Breast epithelium (tissue), 4 donors: ENCODE measurements around the gene PPARA. TPM values are rescaled to one million over a fixed set of nuclear protein-coding genes. Genes with fewer than 3 reads are reported as not detected.
A peak's percentile ranks its signal among the peaks of the same experiment; 100 is the strongest.

Experiments
- DNase-seq, 2 donors: peaks; one replicate each; pipeline ENCODE4 v3.0.0-alpha.2; 2019; ENCODE audit warnings: low spot score in 2 of 2
- H3K27ac ChIP-seq, 2 donors: fragments of 200-600 bp; sonication (generic) in 1 of 2; one replicate each; pipeline ENCODE4 v1.5.1; 2016 to 2019; ENCODE audit warnings: mild to moderate bottlenecking in 1 of 2
- H3K27me3 ChIP-seq, 2 donors: fragments of 200-600 bp; sonication (generic) in 1 of 2; one replicate each; pipeline versions ENCODE4 v1.5.1 to v1.6.0; 2017 to 2019; ENCODE audit warnings: control low read depth in 1 of 2, mild to moderate bottlenecking in 1 of 2
- H3K36me3 ChIP-seq: fragments of 200-600 bp; one replicate; pipeline ENCODE4 v1.5.1; 2019
- H3K4me1 ChIP-seq, 2 donors: fragments of 200-600 bp; sonication (generic); one replicate each; pipeline ENCODE4 v1.5.1; 2016 to 2019; ENCODE audit warnings: control low read depth in 1 of 2
- H3K4me3 ChIP-seq, 3 donors: fragments of 200-600 bp; sonication (generic); 1 replicate in 2 of 3; 2 replicates in 1 of 3; pipeline ENCODE4 v1.5.1; 2016 to 2019; ENCODE audit warnings: mild to moderate bottlenecking in 3 of 3, moderate library complexity in 2 of 3
- H3K9me3 ChIP-seq, 2 donors: fragments of 200-600 bp; sonication (generic) in 1 of 2; one replicate each; pipeline ENCODE4 v1.5.1; 2016 to 2019; ENCODE audit warnings: control low read depth in 1 of 2
- CTCF ChIP-seq, 3 donors: fragments of 450-650 bp; IDR thresholded peaks; one replicate each; pipeline ENCODE4 v1.5.1; 2016 to 2017; ENCODE audit warnings: antibody characterized with exemption in 3 of 3, mild to moderate bottlenecking in 3 of 3, moderate library complexity in 3 of 3
- POLR2A ChIP-seq: fragments of 450-650 bp; IDR thresholded peaks from one replicate; pipeline ENCODE4 v1.6.1; 2016; ENCODE audit warnings: antibody characterized with exemption, mild to moderate bottlenecking, moderate library complexity
- POLR2AphosphoS5 ChIP-seq, 3 donors: sonication (generic); formaldehyde crosslinking; IDR thresholded peaks; one replicate each; pipeline ENCODE4 v1.6.1; 2017; ENCODE audit warnings: antibody characterized with exemption in 3 of 3
- intact Hi-C: fragments of 100-400 bp; cut with DNase I; formaldehyde crosslinking; loops from one replicate; pipeline ENCODE4 v1.15.1; 2023; ENCODE audit warnings: low total_unique reads
- total RNA-seq, 3 donors: library from RNA; depleted of rRNA; stranded (reverse); fragments of >200 nt; gene quantifications; one replicate each; pipeline ENCODE4 v1.1.0, GENCODE V29; 2016

PPARA gene
- total RNA-seq, 3 donors from 2014 or later = 15.2 to 31.0 (median 22.3) TPM

GRCh38 chr22:46104170-46104880 is 46.0 kb upstream of the PPARA start:
- Histone ChIP-seq H3K27ac (peak overlapping the region; percentile 99 to 100), H3K36me3 (no peaks in the 10 kb centered on the region), H3K4me3 (peak overlapping the region in 1 of 3 donors; percentile 41), H3K27me3 (no peaks in the 10 kb centered on the region), H3K9me3 (no peaks in the 10 kb centered on the region), H3K4me1 (peaks cover 69 to 71% of the 10 kb centered on the region in 2 donors)
- intact Hi-C loops = no loop called here
- DNase-seq = no peak
- no peak for TF ChIP-seq POLR2AphosphoS5 (IDR thresholded peaks at IDR 0.05)
- no peak for TF ChIP-seq POLR2A
- TF ChIP-seq CTCF (IDR thresholded peaks at IDR 0.05) = no peak

DNA sequence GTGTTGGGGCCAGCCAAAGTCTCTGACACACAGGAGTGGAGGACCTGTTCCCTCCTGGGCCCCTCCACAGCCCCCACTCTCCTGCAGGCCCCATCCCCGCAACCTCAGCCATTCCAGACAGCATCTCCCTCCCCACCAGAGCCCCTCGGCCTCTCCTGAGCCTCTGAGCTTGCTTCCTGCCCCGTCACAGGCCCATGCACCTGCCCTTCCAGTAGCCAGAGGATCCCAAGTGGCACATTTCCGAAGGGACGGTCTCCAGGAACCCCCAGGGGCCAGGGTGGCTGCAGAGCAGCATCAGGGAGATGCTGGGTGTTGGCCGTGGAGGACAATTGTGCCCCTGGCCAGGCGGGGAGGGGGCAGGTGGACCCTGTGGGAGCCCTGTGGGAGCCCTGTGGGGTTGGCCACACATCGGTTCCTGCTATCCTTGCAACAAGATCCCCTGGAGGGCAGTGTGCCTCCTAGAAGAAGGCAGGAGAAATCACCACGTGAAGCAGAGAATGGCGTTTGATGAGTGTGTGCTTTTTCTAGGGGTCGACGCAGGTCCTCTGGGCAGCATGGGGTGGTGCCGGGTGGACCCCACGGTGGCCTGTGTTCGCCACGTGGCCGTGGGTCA is 45.3 kb upstream of the PPARA start:
- peaks cover 69 to 74% of the 10 kb centered on the region in 2 donors for H3K4me1 ChIP-seq
- intact Hi-C loops = no loop called here
- TF ChIP-seq CTCF (IDR thresholded peaks at IDR 0.05) (peak in 1 of 3 donors; percentile 8), POLR2AphosphoS5 (IDR thresholded peaks at IDR 0.05) (no peak), POLR2A (no peak)

DNA sequence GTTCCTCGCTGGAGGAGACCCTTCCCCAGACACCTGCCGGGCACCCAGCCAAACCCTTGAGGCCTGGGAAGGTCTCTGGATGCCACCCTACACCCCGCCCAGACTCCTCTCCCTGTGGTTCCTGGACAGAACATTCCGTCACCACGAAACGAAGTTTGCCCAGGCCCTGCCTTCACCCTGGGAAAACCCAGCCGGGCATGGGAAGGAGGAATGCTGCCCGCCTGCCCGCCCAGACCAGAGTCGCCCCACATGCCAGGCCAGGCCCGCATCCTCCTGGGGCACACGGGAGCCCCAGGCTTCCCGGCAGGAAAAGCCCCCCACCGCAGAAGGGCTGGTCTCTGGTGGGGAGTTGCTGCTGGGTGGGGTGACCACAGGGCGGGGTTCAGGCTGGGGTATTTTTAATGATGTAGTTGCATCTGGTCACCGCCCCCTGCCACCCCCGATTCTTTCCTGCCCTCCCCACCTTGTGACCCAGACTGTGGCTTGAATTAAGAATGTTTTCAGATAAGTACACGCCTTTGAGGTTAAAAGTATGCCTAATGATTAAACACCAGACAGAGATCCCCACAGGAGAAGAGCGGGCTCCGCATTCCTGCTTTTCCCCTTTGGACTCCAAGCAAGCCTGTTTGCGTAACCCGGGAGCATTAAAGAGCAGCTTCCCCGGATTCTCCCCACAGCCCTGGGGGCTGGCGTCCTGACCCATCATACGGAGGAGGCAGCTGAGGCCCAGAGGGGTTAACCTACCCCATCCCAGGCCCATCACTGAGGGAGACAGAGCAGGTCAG is 44.6 kb upstream of the PPARA start:
- Histone ChIP-seq H3K4me1 (peaks cover 74% of the 10 kb centered on the region in 2 donors), H3K9me3 (no peaks in the 10 kb centered on the region), H3K27me3 (no peaks in the 10 kb centered on the region), H3K27ac (peak overlapping the region; percentile 99 to 100), H3K36me3 (no peaks in the 10 kb centered on the region), H3K4me3 (peak overlapping the region in 2 of 3 donors; percentile 16 to 41)
- TF ChIP-seq POLR2AphosphoS5 (IDR thresholded peaks at IDR 0.05) = peak in 2 of 3 donors; percentile 31 to 38
- TF ChIP-seq CTCF (IDR thresholded peaks at IDR 0.05) = no peak
- DNase-seq = peak; percentile 84 to 93
- intact Hi-C loops = no loop called here

More for the DNA sequence above, 45.3 kb upstream of the PPARA start:
- peak overlapping the region in 1 of 3 donors; percentile 41 for H3K4me3 ChIP-seq
- peak overlapping the region; percentile 99 to 100 for H3K27ac ChIP-seq
- H3K9me3 ChIP-seq = no peaks in the 10 kb centered on the region
- H3K27me3 ChIP-seq = no peaks in the 10 kb centered on the region
- no peaks in the 10 kb centered on the region for H3K36me3 ChIP-seq
- no peak for DNase-seq

- DNase-seq = no peak
- no peaks in the 10 kb centered on the region for H3K36me3 ChIP-seq
- H3K4me1 ChIP-seq = peaks cover 74 to 79% of the 10 kb centered on the region in 2 donors
- intact Hi-C loops = no loop called here
- peak overlapping the region in 2 of 3 donors; percentile 16 to 41 for H3K4me3 ChIP-seq
- peak overlapping the region; percentile 99 to 100 for H3K27ac ChIP-seq
- TF ChIP-seq POLR2AphosphoS5 (IDR thresholded peaks at IDR 0.05) = peak in 2 of 3 donors; percentile 3 to 10
- no peak for TF ChIP-seq POLR2A
- H3K9me3 ChIP-seq = no peaks in the 10 kb centered on the region
- H3K27me3 ChIP-seq = no peaks in the 10 kb centered on the region
Observed at GRCh38 chr22:46106279-46107022, 43.9 kb upstream of the PPARA start.

GRCh38 chr22:46107089-46107664 is 43.1 kb upstream of the PPARA start:
- peak; percentile 74 to 91 for DNase-seq
- H3K4me1 ChIP-seq = peaks cover 75 to 76% of the 10 kb centered on the region in 2 donors
- no peaks in the 10 kb centered on the region for H3K36me3 ChIP-seq

More at GRCh38 chr22:46107089-46107664, 43.1 kb upstream of the PPARA start:
- H3K4me3 ChIP-seq = peak overlapping the region in 2 of 3 donors; percentile 16 to 41
- TF ChIP-seq POLR2AphosphoS5 (IDR thresholded peaks at IDR 0.05) (peak in 1 of 3 donors; percentile 48), CTCF (IDR thresholded peaks at IDR 0.05) (no peak)
- intact Hi-C loops = no loop called here
- H3K27ac ChIP-seq = peak overlapping the region; percentile 99 to 100
- no peaks in the 10 kb centered on the region for H3K27me3 ChIP-seq
- no peaks in the 10 kb centered on the region for H3K9me3 ChIP-seq
